Measurements from ENCODE around the gene AQP5. TPM values are rescaled to one million over a fixed set of nuclear protein-coding genes. Genes with fewer than 3 reads are reported as not detected.

The AQP5 gene
- total RNA-seq, 2 donors from 2014 or later = 1.0 to 1.3 TPM

GRCh38 chr12:49947593-49948226 is 14.0 kb upstream of the AQP5 start:
- ATAC-seq (no peak), DNase-seq (no peak)
- intact Hi-C loops (cut with DNase I) = loop anchor here in 1 of 2 donors (5.0 kb wide), 1 partner anchor 80 kb away; no protein-coding TSS in a partner anchor

- DNase-seq = no peak
- intact Hi-C loops (cut with DNase I) = loop anchor here in 1 of 2 donors (5.0 kb wide), 1 partner anchor 82 kb away; no protein-coding TSS in a partner anchor
- ATAC-seq = no peak
These were observed 12.5 kb upstream of the AQP5 start for GRCh38 chr12:49948866-49949845.

GRCh38 chr12:49949866-49950265 is 11.8 kb upstream of the AQP5 start:
- DNase-seq (no peak), ATAC-seq (no peak)
- intact Hi-C loops (cut with DNase I) = loop anchor here (5.0 to 10.0 kb wide), 2 partner anchors 75 to 83 kb away; no protein-coding TSS in a partner anchor

- ATAC-seq (peak in 1 of 2 donors; percentile 62), DNase-seq (no peak)
- intact Hi-C loops (cut with DNase I) = loop anchor here in 1 of 2 donors (10.0 kb wide), 1 partner anchor 76 kb away; no protein-coding TSS in a partner anchor
These were observed 11.1 kb upstream of the AQP5 start, which contains the start of gene AQP2 for GRCh38 chr12:49950273-49951251. AQP2 (plus strand) TSS chr12:49950737; CDS start chr12:49950831, 94 bp downstream.

GRCh38 chr12:49951411-49952240 is 10.0 kb upstream of the AQP5 start:
- DNase-seq = no peak
- no peak for ATAC-seq
- intact Hi-C loops (cut with DNase I) = loop anchor here in 1 of 2 donors (10.0 kb wide), 1 partner anchor 77 kb away; no protein-coding TSS in a partner anchor

- intact Hi-C loops (cut with DNase I) = loop anchor here in 1 of 2 donors (10.0 kb wide), 1 partner anchor 78 kb away; no protein-coding TSS in a partner anchor
- DNase-seq = no peak
- no peak for ATAC-seq
These were observed 9.1 kb upstream of the AQP5 start for GRCh38 chr12:49952391-49953055.

GRCh38 chr12:49953151-49953550 is 8.5 kb upstream of the AQP5 start:
- ATAC-seq (no peak), DNase-seq (no peak)
- intact Hi-C loops (cut with DNase I) = loop anchor here in 1 of 2 donors (10.0 kb wide), 1 partner anchor 78 kb away; no protein-coding TSS in a partner anchor

- no peak for DNase-seq
- intact Hi-C loops (cut with DNase I) = loop anchor here in 1 of 2 donors (10.0 kb wide), 1 partner anchor 79 kb away; no protein-coding TSS in a partner anchor
- ATAC-seq = no peak
These were observed 7.5 kb upstream of the AQP5 start for GRCh38 chr12:49953961-49954846.

GRCh38 chr12:49954863-49955830 is 6.5 kb upstream of the AQP5 start:
- peak in 1 of 2 donors; percentile 27 for ATAC-seq
- no peak for DNase-seq
- intact Hi-C loops (cut with DNase I) = loop anchor here in 1 of 2 donors (10.0 kb wide), 1 partner anchor 80 kb away; no protein-coding TSS in a partner anchor

- intact Hi-C loops (cut with DNase I) = loop anchor here in 1 of 2 donors (10.0 kb wide), 1 partner anchor 81 kb away; no protein-coding TSS in a partner anchor
- DNase-seq = no peak
- ATAC-seq = no peak
These were observed 5.6 kb upstream of the AQP5 start for GRCh38 chr12:49955899-49956662.

GRCh38 chr12:49956663-49957569 is 4.8 kb upstream of the AQP5 start:
- intact Hi-C loops (cut with DNase I) = loop anchor here in 1 of 2 donors (10.0 kb wide), 1 partner anchor 82 kb away; no protein-coding TSS in a partner anchor
- ATAC-seq (no peak), DNase-seq (no peak)

- DNase-seq = no peak
- intact Hi-C loops (cut with DNase I) = loop anchor here in 1 of 2 donors (10.0 kb wide), 1 partner anchor 83 kb away; no protein-coding TSS in a partner anchor
- ATAC-seq = no peak
These were observed 4.1 kb upstream of the AQP5 start for GRCh38 chr12:49957570-49957967.
